K562 treated with DMSO at 1 percent for 48 hours (cell line): Measurements from ENCODE around the gene SPAG4. TPM values are rescaled to one million over a fixed set of nuclear protein-coding genes. Genes with fewer than 3 reads are reported as not detected.

Source experiments
- total RNA-seq: library from RNA; unstranded; fragments of 300-600 nt; gene quantifications from 2 replicates; pipeline ENCODE4 v1.2.3, GENCODE V29; 2022; ENCODE audit warnings: low replicate concordance; ENCODE audit errors: extremely low read depth

Gene SPAG4
- total RNA-seq, result not detected in 2 replicates

DNA sequence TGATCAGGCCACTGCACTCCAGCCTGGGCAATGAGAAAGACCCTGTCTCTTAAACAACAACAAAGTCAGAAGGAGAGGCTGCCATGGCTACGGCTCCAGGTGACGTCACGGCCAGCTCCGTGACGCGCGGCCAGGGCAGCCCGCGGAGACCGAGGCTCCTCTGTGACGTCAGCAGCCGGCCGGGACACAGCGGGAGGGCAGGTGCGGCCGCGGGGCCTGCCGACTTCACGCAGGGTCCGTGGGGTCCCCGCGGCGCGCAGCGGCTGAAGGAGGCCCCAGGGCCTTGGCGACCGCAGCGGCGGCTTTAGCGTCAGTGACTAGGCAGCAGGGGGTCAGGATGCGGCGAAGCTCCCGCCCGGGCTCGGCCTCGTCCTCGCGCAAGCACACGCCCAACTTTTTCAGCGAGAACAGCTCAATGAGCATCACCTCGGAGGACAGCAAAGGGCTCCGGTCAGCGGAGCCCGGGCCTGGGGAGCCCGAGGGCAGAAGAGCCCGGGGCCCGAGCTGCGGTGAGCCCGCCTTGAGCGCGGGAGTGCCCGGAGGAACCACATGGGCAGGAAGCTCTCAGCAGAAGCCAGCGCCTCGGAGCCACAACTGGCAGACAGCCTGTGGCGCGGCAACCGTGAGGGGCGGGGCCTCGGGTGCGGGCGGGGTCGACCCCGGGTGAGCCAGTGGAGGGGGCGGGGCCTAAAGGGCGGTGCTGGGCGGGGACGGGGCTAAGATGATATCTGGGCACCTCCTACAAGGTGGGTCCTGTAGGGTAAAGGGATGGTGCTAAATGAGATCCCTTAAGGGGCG lies at the start of gene SPAG4:
Gene SPAG4, plus strand, starts transcription at position 163 of the 798 bp plus-strand sequence. Its CDS starts 175 bp downstream, at position 338.

DNA sequence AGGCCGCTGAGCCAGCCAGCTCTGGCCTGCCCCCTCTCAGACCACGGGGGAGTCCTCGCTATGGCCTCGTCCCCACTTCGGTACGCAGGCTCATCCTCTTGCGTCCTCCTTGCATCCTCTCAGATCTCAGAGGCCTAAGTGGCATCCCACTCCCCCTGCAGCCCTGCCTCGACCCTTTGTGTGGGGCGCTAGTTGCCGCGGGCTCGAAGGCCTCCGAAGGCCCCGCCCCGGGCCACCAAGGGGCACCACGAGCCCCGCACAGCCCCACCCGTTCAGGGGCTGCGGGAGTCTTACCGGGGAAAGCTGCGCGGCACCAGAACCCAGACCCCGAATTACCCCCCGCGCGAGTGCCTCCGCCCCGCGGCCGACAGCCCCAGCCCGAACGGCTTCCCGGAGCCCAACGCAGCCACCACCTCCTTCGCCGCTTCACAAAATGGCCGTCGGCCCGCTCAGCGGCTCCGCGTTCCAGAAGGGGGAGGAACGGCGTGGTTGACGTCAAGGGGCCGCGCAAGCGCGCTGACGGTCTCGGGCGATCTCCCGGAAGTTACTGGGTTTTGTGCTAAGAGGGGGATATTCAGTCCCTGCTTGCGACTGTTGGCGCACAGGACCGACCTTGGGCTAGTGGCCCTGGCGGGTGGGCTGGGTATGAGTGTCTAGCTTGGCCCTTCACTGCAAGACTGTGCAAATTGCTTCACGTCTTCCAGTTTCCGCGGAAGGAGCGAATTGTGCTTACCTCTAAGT lies 49.0 kb downstream of the SPAG4 start, which contains the start of the genes CPNE1 and RBM12:
Gene CPNE1, minus strand, starts transcription at position 435 of the 741 bp plus-strand sequence. CDS start 31,977 bp downstream, outside the sequence.
Gene RBM12, minus strand, starts transcription at position 435 of the 741 bp plus-strand sequence. CDS start 9,578 bp downstream, outside the sequence.

Other genes with a start within 250 kb of the SPAG4 start
- gene UQCC1, start 203.9 kb upstream of the SPAG4 start, total RNA-seq, result not detected in 2 replicates
- not detected in 2 replicates for gene GDF5, start 177.6 kb upstream of the SPAG4 start, total RNA-seq
- not detected in 2 replicates for gene CEP250, start 160.2 kb upstream of the SPAG4 start, total RNA-seq
- not detected in 2 replicates for gene C20orf173, start 86.2 kb upstream of the SPAG4 start, total RNA-seq
- gene ERGIC3, start 73.8 kb upstream of the SPAG4 start, total RNA-seq, result not detected in 2 replicates
- gene CPNE1, start 49.1 kb downstream of the SPAG4 start, total RNA-seq, result not detected in 2 replicates
- gene RBM12, start 49.1 kb downstream of the SPAG4 start, total RNA-seq, result not detected in 2 replicates
- gene NFS1, start 83.5 kb downstream of the SPAG4 start, total RNA-seq, result not detected in 2 replicates
- gene ROMO1, start 83.6 kb downstream of the SPAG4 start, total RNA-seq, result not detected in 2 replicates
- not detected in 2 replicates for gene RBM39, start 126.4 kb downstream of the SPAG4 start, total RNA-seq
- not detected in 2 replicates for gene PHF20, start 156.2 kb downstream of the SPAG4 start, total RNA-seq